Liver (tissue), 9 donors: Measurements from ENCODE around the gene STIM2. TPM values are rescaled to one million over a fixed set of nuclear protein-coding genes. Genes with fewer than 3 reads are reported as not detected.

Experiments used
- DNase-seq: peaks from one replicate; pipeline ENCODE4 v3.0.0-alpha.2; 2017; ENCODE audit warnings: low spot score
- H3K27ac ChIP-seq, 2 donors: one replicate each; pipeline ENCODE4 v1.7.0; 2013; ENCODE audit warnings: inconsistent platforms in 2 of 2, low read length in 2 of 2, control low read depth in 1 of 2, low read depth in 1 of 2, mild to moderate bottlenecking in 1 of 2
- H3K27me3 ChIP-seq, 4 donors: one replicate each; pipeline versions ENCODE4 v1.6.1 to v1.7.0; 2013; ENCODE audit warnings: low read length in 3 of 4, inconsistent platforms in 1 of 4, mild to moderate bottlenecking in 1 of 4, moderate library complexity in 1 of 4; ENCODE audit not compliant: control insufficient read depth in 4 of 4, insufficient read depth in 4 of 4
- H3K36me3 ChIP-seq, 4 donors: one replicate each; pipeline versions ENCODE4 v1.6.1 to v1.7.0; 2013; ENCODE audit warnings: low read length in 3 of 4, mild to moderate bottlenecking in 3 of 4, low read depth in 1 of 4, moderate library complexity in 1 of 4; ENCODE audit not compliant: control insufficient read depth in 4 of 4, insufficient read depth in 3 of 4
- H3K4me1 ChIP-seq, 4 donors: one replicate each; pipeline versions ENCODE4 v1.6.1 to v1.7.0; 2013; ENCODE audit warnings: low read length in 3 of 4, mild to moderate bottlenecking in 3 of 4, moderate library complexity in 1 of 4; ENCODE audit not compliant: control insufficient read depth in 4 of 4, insufficient read depth in 4 of 4
- H3K4me3 ChIP-seq, 3 donors: one replicate each; pipeline versions ENCODE4 v1.6.1 to v1.7.0; 2013; ENCODE audit warnings: low read length in 3 of 3, control low read depth in 1 of 3, low read depth in 1 of 3, mild to moderate bottlenecking in 1 of 3
- H3K9ac ChIP-seq, 2 donors: one replicate each; pipeline ENCODE4 v1.7.0; 2013; ENCODE audit warnings: low read length in 2 of 2, mild to moderate bottlenecking in 2 of 2, moderate library complexity in 2 of 2, control low read depth in 1 of 2, low read depth in 1 of 2
- H3K9me3 ChIP-seq, 4 donors: one replicate each; pipeline versions ENCODE4 v1.6.1 to v1.7.0; 2013; ENCODE audit warnings: low read length in 3 of 4; ENCODE audit not compliant: control insufficient read depth in 4 of 4
- ATF3 ChIP-seq: IDR thresholded peaks from 2 replicates; pipeline ENCODE4 v1.6.1; 2016; ENCODE audit warnings: antibody characterized with exemption
- CTCF ChIP-seq: fragments of 150-350 bp; IDR thresholded peaks from 2 replicates; pipeline ENCODE4 v1.5.1; 2017; ENCODE audit warnings: improper control_type of control experiment, low read depth, low read length; ENCODE audit not compliant: missing input control
- EGR1 ChIP-seq, 2 donors: IDR thresholded peaks; 2 replicates each; pipeline ENCODE4 v1.6.1; 2016 to 2018; ENCODE audit warnings: antibody characterized with exemption in 2 of 2, low read depth in 2 of 2
- FOXA1 ChIP-seq: IDR thresholded peaks from 2 replicates; pipeline ENCODE4 v1.6.1; 2016; ENCODE audit warnings: antibody characterized with exemption
- GABPA ChIP-seq, 2 donors: IDR thresholded peaks in 1 of 2; conservative IDR thresholded peaks in 1 of 2; 2 replicates each; pipeline ENCODE4 v1.6.1; 2016; ENCODE audit warnings: antibody characterized with exemption in 2 of 2, mild to moderate bottlenecking in 1 of 2, moderate library complexity in 1 of 2
- HNF4G ChIP-seq: IDR thresholded peaks from 2 replicates; pipeline ENCODE4 v1.6.1; 2016; ENCODE audit warnings: antibody characterized with exemption
- JUND ChIP-seq, 2 donors: IDR thresholded peaks; 2 replicates each; pipeline ENCODE4 v1.6.1; 2016; ENCODE audit warnings: antibody characterized with exemption in 2 of 2
- NR2F2 ChIP-seq: IDR thresholded peaks from 2 replicates; pipeline ENCODE4 v1.6.1; 2016; ENCODE audit warnings: antibody characterized with exemption
- RAD21 ChIP-seq, 2 donors: IDR thresholded peaks; 2 replicates each; pipeline ENCODE4 v1.6.1; 2016; ENCODE audit warnings: antibody characterized with exemption in 2 of 2, mild to moderate bottlenecking in 2 of 2
- TAF1 ChIP-seq: conservative IDR thresholded peaks from 2 replicates; pipeline ENCODE4 v1.6.1; 2016; ENCODE audit warnings: antibody characterized with exemption, mild to moderate bottlenecking
- YY1 ChIP-seq: IDR thresholded peaks from 2 replicates; pipeline ENCODE4 v1.6.1; 2016; ENCODE audit warnings: antibody characterized with exemption, mild to moderate bottlenecking
- ZBTB33 ChIP-seq: IDR thresholded peaks from 2 replicates; pipeline ENCODE4 v1.6.1; 2016; ENCODE audit warnings: antibody characterized with exemption
- WGBS: extraction: QIAGEN DNeasy Blood & Tissue Kit; methylation state at CpG from one replicate; pipeline ENCODE4 v1.1.7; 2013; 5-methylcytosine and 5-hydroxymethylcytosine counted together
- polyA plus RNA-seq, 2 donors: library from polyadenylated mRNA; stranded (reverse) in 1 of 2; unstranded in 1 of 2; fragments of 200-250 nt in 1 of 2; fragments of >200 nt in 1 of 2; fragmentation: Nextera tagmentation in 1 of 2; extraction: Ambion mirVana in 1 of 2; gene quantifications; one replicate each; pipeline versions ENCODE4 v1.2.1 to v1.2.3, GENCODE V29; 2013 to 2015
- total RNA-seq, 2 donors: library from RNA; depleted of rRNA; stranded (reverse); fragments of >200 nt; gene quantifications; one replicate each; pipeline ENCODE4 v1.2.3, GENCODE V29; 2014
- TF ChIP-seq, protein P1 (sequence below): IDR thresholded peaks from 2 replicates; pipeline ENCODE4 v1.6.1; 2016; ENCODE audit warnings: antibody characterized with exemption
- donor health status: healthy.
- donor health status: healthy.
- donor health status: healthy.
- donor health status: healthy.
- donor health status: healthy.

The STIM2 gene
- total and polyA plus RNA-seq, 4 donors = 5.4 to 11.1 (median 6.9) TPM

GRCh38 chr4:26942871-26943270, 82.2 kb downstream of the STIM2 start:
- Histone ChIP-seq H3K9ac (no peak overlapping the region), H3K36me3 (no peaks in the 10 kb centered on the region), H3K4me1 (no peaks in the 10 kb centered on the region), H3K27me3 (no peaks in the 10 kb centered on the region), H3K9me3 (no peaks in the 10 kb centered on the region), H3K4me3 (no peak overlapping the region), H3K27ac (no peak overlapping the region)
- WGBS = 90% methylated on average over 2 of the region's 2 CpGs
- TF ChIP-seq GABPA (IDR thresholded peaks at IDR 0.05 in 1 of 2, conservative IDR thresholded peaks at IDR 0.05 in 1 of 2) (no peak), ZBTB33 (no peak), TAF1 (no peak), NR2F2 (no peak), YY1 (no peak), CTCF (no peak), ATF3 (no peak), EGR1 (IDR thresholded peaks at IDR 0.05; ENCODE audit: low read depth in 2 of 2) (no peak)
- TF ChIP-seq, protein P1, sequence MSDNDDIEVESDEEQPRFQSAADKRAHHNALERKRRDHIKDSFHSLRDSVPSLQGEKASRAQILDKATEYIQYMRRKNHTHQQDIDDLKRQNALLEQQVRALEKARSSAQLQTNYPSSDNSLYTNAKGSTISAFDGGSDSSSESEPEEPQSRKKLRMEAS = no peak
- DNase-seq = no peak

DNA sequence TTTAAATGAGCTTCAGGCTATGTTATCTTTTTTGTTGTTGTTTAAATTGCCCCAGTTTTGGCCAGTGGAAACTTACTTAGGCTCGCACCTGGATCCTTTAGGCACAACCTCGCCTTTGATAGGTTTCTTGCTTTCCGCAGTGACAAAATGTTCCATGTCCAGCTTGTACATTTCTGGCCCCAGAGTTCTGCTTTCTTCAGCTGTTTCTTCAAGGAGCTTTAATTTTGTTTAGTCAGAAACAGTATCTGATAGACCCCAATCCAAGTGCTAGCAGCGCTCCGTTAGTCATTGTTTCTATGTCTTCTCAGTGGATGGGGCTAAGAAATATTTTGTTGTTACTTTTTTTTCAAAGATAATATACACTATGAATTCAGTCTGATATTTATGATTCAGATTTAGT, 82.8 kb downstream of the STIM2 start:
- H3K4me3 ChIP-seq = no peak overlapping the region
- H3K9ac ChIP-seq = no peak overlapping the region
- TF ChIP-seq RAD21 (IDR thresholded peaks at IDR 0.05) (no peak), HNF4G (no peak), EGR1 (IDR thresholded peaks at IDR 0.05; ENCODE audit: low read depth in 2 of 2) (no peak), JUND (IDR thresholded peaks at IDR 0.05) (no peak), NR2F2 (no peak), FOXA1 (no peak), YY1 (no peak), CTCF (no peak)
- TF ChIP-seq, protein P1 = no peak
- no peaks in the 10 kb centered on the region for H3K36me3 ChIP-seq
- H3K27me3 ChIP-seq = no peaks in the 10 kb centered on the region
- no peak overlapping the region for H3K27ac ChIP-seq
- no peak for DNase-seq
- no peaks in the 10 kb centered on the region for H3K4me1 ChIP-seq
- WGBS = 72% methylated on average over 5 of the region's 5 CpGs
- H3K9me3 ChIP-seq = no peaks in the 10 kb centered on the region
